Vagina (tissue), 2 donors: ENCODE results near the gene FKBP10.

Experiments used
- CTCF ChIP-seq, 3 experiments: fragments of 450-650 bp in 2 of 3; fragments of 200-600 bp in 1 of 3; sonication (generic) in 1 of 3; IDR thresholded peaks; one replicate each; pipeline ENCODE4 v1.5.1; 2017 to 2019; ENCODE audit warnings: antibody characterized with exemption in 3 of 3, mild to moderate bottlenecking in 2 of 3, moderate library complexity in 2 of 3
- POLR2A ChIP-seq, 2 donors: fragments of 450-650 bp; IDR thresholded peaks; one replicate each; pipeline ENCODE4 v1.6.1; 2017; ENCODE audit warnings: antibody characterized with exemption in 2 of 2, mild to moderate bottlenecking in 2 of 2, moderate library complexity in 2 of 2

- no peak for TF ChIP-seq CTCF (IDR thresholded peaks at IDR 0.05)
- no peak for TF ChIP-seq POLR2A (IDR thresholded peaks at IDR 0.05)
Observed at GRCh38 chr17:41848788-41849187, 36.0 kb downstream of the FKBP10 start.
